ENCODE results near the gene ABHD16B. TPM values are rescaled to one million over a fixed set of nuclear protein-coding genes. Genes with fewer than 3 reads are reported as not detected.

The ABHD16B gene
- total and polyA plus RNA-seq, 2 experiments from 2014 or later: not detected

DNA sequence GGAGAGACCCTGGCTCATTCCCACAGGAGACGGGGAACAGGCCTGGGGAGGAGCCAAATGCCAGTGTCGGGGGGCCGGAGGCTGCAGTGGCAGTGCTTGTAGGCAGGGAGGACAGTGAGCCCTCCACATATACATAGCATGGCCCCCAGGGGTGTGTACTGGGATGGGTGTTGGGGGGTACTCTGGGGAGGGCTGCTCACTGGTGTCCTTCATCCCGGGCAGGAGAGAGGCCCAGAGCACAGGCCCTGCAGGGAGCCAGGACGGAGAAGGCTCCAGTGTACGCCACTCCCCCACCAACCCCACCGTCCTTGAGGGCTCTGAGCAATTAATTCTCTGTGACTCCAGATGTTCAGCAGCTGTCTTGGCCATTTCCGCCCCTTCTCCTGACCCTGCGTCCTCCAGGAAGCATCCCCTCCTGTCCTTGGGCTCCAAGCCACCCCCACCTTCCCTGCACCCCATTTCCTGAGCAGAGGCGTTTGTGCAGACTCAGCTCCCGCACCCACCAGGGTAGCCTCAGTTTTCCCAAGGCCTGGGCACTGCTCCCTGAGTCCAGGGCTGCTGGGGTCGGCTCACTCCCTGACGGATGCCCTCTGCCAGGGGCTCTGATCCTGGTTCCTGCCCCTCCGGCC lies 3.4 kb upstream of the ABHD16B start:
- H3K4me1 ChIP-seq (ENCODE audit: insufficient read depth): peaks cover 10% of the 10 kb centered on the region
- no peaks in the 10 kb centered on the region for H3K79me2 ChIP-seq (ENCODE audit: insufficient read depth)
- in situ Hi-C loops (cut with MboI): no loop called here
- no peaks in the 10 kb centered on the region for H3K9me2 ChIP-seq (ENCODE audit: insufficient read depth)
- no peak overlapping the region for H3K9ac ChIP-seq
- no peak overlapping the region for H3K27ac ChIP-seq
- H3K36me3 ChIP-seq (ENCODE audit: low read depth): no peaks in the 10 kb centered on the region
- 9 to 18% methylated on average over 10 to 14 of the region's 14 CpGs for WGBS, 2 experiments (ENCODE audit: low coverage in 1 of 2, low lambda C conversion rate in 2 of 2, missing lambda C conversion rate in 2 of 2)
- no peak overlapping the region for H2AFZ ChIP-seq
- H3K4me3 ChIP-seq: no peak overlapping the region
- DNase-seq: peak; percentile 19
- H3K4me2 ChIP-seq (ENCODE audit: unreplicated experiment): no peak overlapping the region
- TF ChIP-seq EZH2phosphoT487 (IDR thresholded peaks at IDR 0.05; ENCODE audit: insufficient read depth, low read depth) (no peak), EZH2 (IDR thresholded peaks at IDR 0.05; ENCODE audit: insufficient read depth, poor library complexity, severe bottlenecking) (no peak)
- peaks cover 10% of the 10 kb centered on the region; the same call in 1 of the 2 replicates for H3K27me3 ChIP-seq (replicated peaks; ENCODE audit: insufficient read depth)
- no peaks in the 10 kb centered on the region; the same call in 1 of the 2 replicates for H3F3A ChIP-seq (ENCODE audit: insufficient read depth)
- no peaks in the 10 kb centered on the region for H3K9me3 ChIP-seq (ENCODE audit: low read depth)
- H4K20me1 ChIP-seq (ENCODE audit: insufficient read depth): no peaks in the 10 kb centered on the region

DNA sequence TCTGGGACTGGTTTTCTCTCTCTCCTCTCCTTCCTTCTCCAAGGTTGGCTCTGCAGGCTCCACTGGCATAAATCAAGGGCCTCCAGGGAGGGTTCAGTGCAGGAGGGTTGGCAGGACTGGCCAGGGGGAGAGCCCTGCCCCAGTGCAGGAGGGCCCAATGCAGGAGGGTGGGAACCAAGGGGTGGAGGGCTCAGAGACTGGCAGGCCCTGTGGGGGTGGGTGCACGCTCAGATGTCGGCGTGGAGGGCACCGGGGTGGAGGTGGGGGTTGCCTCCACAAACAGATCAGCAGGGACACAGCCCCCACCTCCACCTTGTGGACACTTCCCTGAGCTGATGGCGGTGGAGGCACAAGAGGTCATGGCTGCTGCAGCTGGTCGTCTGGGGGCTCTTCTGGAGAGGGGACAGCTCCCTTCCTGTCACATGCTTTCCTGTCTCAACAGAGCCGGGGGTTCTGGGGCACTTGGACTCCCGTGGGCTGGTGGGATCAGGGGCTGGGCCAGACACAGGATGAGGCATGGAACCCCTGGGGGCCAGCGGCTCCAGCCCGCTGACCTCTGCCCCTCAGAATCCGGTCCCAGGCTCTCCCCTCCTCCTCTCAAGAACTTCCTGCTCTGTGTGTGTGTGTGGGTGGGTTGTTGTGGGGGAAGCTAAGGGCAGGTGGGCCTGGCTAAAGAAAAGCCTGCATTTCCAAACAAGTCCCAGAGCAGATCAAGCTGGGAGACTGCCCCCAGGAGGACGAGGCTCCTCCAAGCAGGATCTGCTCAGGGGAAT lies 2.7 kb upstream of the ABHD16B start:
- TF ChIP-seq EZH2phosphoT487 (IDR thresholded peaks at IDR 0.05; ENCODE audit: insufficient read depth, low read depth) (no peak), EZH2 (IDR thresholded peaks at IDR 0.05; ENCODE audit: insufficient read depth, poor library complexity, severe bottlenecking) (no peak)
- Histone ChIP-seq H3K9ac (no peak overlapping the region), H3K4me2 (ENCODE audit: unreplicated experiment) (no peak overlapping the region), H3K4me3 (no peak overlapping the region), H3K79me2 (ENCODE audit: insufficient read depth) (peaks cover 6% of the 10 kb centered on the region), H4K20me1 (ENCODE audit: insufficient read depth) (no peaks in the 10 kb centered on the region), H3K36me3 (ENCODE audit: low read depth) (no peaks in the 10 kb centered on the region), H3F3A (ENCODE audit: insufficient read depth) (no peaks in the 10 kb centered on the region; the same call in 1 of the 2 replicates), H3K9me3 (ENCODE audit: low read depth) (no peaks in the 10 kb centered on the region), H3K27me3 (replicated peaks; ENCODE audit: insufficient read depth) (peaks cover 10% of the 10 kb centered on the region; the same call in 1 of the 2 replicates), H2AFZ (no peak overlapping the region), H3K9me2 (ENCODE audit: insufficient read depth) (no peaks in the 10 kb centered on the region), H3K27ac (no peak overlapping the region), H3K4me1 (ENCODE audit: insufficient read depth) (peaks cover 12% of the 10 kb centered on the region)
- in situ Hi-C loops (cut with MboI): no loop called here
- WGBS, 2 experiments (ENCODE audit: low coverage in 1 of 2, low lambda C conversion rate in 2 of 2, missing lambda C conversion rate in 2 of 2): 26 to 43% methylated on average over 6 to 12 of the region's 12 CpGs
- peak; percentile 24 for DNase-seq

- 65 to 66% methylated on average over 7 of the region's 7 CpGs for WGBS, 2 experiments (ENCODE audit: low coverage in 1 of 2, low lambda C conversion rate in 2 of 2, missing lambda C conversion rate in 2 of 2)
- H3K36me3 ChIP-seq (ENCODE audit: low read depth): no peaks in the 10 kb centered on the region
- H3K4me1 ChIP-seq (ENCODE audit: insufficient read depth): peaks cover 17% of the 10 kb centered on the region
- H3F3A ChIP-seq (ENCODE audit: insufficient read depth): no peaks in the 10 kb centered on the region; the same call in 1 of the 2 replicates
- TF ChIP-seq EZH2phosphoT487 (IDR thresholded peaks at IDR 0.05; ENCODE audit: insufficient read depth, low read depth): no peak
- no peak for TF ChIP-seq EZH2 (IDR thresholded peaks at IDR 0.05; ENCODE audit: insufficient read depth, poor library complexity, severe bottlenecking)
- H4K20me1 ChIP-seq (ENCODE audit: insufficient read depth): no peaks in the 10 kb centered on the region
- DNase-seq: no peak
- H3K79me2 ChIP-seq (ENCODE audit: insufficient read depth): peaks cover 12% of the 10 kb centered on the region
- no peak overlapping the region for H3K4me3 ChIP-seq
- H3K9me3 ChIP-seq (ENCODE audit: low read depth): no peaks in the 10 kb centered on the region
- H3K27me3 ChIP-seq (replicated peaks; ENCODE audit: insufficient read depth): peaks cover 10% of the 10 kb centered on the region; the same call in 1 of the 2 replicates
- no peaks in the 10 kb centered on the region for H3K9me2 ChIP-seq (ENCODE audit: insufficient read depth)
- no peak overlapping the region for H3K9ac ChIP-seq
- in situ Hi-C loops (cut with MboI): no loop called here
- H3K27ac ChIP-seq: no peak overlapping the region
- no peak overlapping the region for H2AFZ ChIP-seq
- no peak overlapping the region for H3K4me2 ChIP-seq (ENCODE audit: unreplicated experiment)
These were observed 2.1 kb upstream of the ABHD16B start for GRCh38 chr20:63859166-63859699.

DNA sequence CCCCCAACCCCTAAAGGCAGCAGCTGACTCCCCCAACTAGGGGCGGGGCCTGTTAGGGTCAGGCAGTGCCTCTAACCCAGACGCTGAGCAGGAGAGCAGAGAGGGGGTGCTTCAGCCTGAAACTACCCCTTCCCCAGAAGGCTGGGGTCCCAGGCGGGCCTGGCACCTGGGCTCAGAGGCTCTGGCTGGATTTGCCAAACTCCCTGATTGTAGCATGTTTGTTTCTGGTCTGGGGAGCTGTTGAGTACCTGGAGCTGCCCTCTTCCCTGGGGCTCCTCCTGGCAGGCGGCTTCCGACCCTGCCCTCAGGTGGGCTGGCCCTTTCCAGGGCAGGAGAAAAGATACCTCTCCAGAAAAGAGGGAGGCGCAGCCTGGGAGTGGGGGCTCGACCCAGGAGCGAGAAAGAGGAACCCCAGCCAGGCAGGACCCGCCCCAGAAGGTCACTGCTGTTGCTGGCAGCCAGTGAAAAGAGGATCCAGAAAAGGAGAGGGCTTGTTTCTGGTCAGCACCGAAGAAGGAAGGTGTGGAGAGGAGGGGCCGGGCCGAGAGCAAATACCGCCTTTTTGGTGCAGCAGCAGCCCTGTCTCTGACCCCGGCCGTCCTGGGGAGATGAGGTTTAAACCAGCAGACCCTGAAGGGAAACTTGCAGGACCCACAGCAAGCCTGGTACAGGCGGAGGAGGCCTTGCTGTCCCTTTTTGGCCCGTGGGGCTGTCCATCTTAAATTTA lies 810 bp upstream of the ABHD16B start:
- Histone ChIP-seq H3K9me3 (ENCODE audit: low read depth) (no peaks in the 10 kb centered on the region), H3K4me1 (ENCODE audit: insufficient read depth) (peaks cover 17% of the 10 kb centered on the region), H3K79me2 (ENCODE audit: insufficient read depth) (peaks cover 18% of the 10 kb centered on the region), H2AFZ (no peak overlapping the region), H3K9me2 (ENCODE audit: insufficient read depth) (no peaks in the 10 kb centered on the region), H3K27me3 (replicated peaks; ENCODE audit: insufficient read depth) (peaks cover 10% of the 10 kb centered on the region; the same call in 1 of the 2 replicates), H4K20me1 (ENCODE audit: insufficient read depth) (no peaks in the 10 kb centered on the region), H3K4me3 (no peak overlapping the region), H3K9ac (no peak overlapping the region), H3F3A (ENCODE audit: insufficient read depth) (peaks cover 4% of the 10 kb centered on the region; the same call in 1 of the 2 replicates), H3K4me2 (ENCODE audit: unreplicated experiment) (no peak overlapping the region), H3K36me3 (ENCODE audit: low read depth) (no peaks in the 10 kb centered on the region), H3K27ac (no peak overlapping the region)
- 86 to 87% methylated on average over 15 to 17 of the region's 17 CpGs for WGBS, 2 experiments (ENCODE audit: low coverage in 1 of 2, low lambda C conversion rate in 2 of 2, missing lambda C conversion rate in 2 of 2)
- no peak for TF ChIP-seq EZH2phosphoT487 (IDR thresholded peaks at IDR 0.05; ENCODE audit: insufficient read depth, low read depth)
- TF ChIP-seq EZH2 (IDR thresholded peaks at IDR 0.05; ENCODE audit: insufficient read depth, poor library complexity, severe bottlenecking): no peak
- no peak for DNase-seq
- in situ Hi-C loops (cut with MboI): no loop called here

Measured in GM23248 (cell line).